GM19395 (cell line): ENCODE results near the gene KCNA1.
A peak's percentile ranks its signal among the peaks of the same experiment; 100 is the strongest.

ENCODE experiments used
- ATAC-seq: cut with Tn5 transposase; IDR thresholded peaks from one replicate; pipeline ENCODE4 v1.9.1; 2021; ENCODE audit warnings: mild to moderate bottlenecking, moderate library complexity; ENCODE audit not compliant: unreplicated experiment

KCNA1 gene

GRCh38 chr12:4910502-4911315 lies 1.0 kb downstream of the KCNA1 start:
- no peak for ATAC-seq

GRCh38 chr12:4911316-4911994 lies 1.8 kb downstream of the KCNA1 start:
- ATAC-seq = no peak

- no peak for ATAC-seq
Measured at GRCh38 chr12:4914720-4915119, 5.0 kb downstream of the KCNA1 start.

DNA sequence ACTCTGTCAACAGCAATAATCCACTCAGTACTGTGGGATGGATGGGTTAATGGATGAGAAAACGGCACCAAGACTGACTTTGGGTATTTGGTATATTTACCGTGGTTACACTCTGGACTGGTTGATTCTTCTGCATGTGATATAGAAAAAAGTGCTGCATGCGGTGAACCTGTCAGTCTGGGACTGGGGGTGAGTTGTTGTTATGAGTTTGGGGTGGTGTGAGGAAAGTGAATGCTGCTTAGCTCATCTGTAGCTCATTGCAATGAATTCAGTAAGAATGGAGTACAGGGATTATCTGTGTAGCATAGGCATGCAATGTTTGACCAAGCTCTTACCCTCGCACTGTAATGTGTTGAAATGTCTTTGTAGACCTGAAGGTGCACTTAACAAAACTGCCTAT lies 6.0 kb downstream of the KCNA1 start:
- no peak for ATAC-seq

DNA sequence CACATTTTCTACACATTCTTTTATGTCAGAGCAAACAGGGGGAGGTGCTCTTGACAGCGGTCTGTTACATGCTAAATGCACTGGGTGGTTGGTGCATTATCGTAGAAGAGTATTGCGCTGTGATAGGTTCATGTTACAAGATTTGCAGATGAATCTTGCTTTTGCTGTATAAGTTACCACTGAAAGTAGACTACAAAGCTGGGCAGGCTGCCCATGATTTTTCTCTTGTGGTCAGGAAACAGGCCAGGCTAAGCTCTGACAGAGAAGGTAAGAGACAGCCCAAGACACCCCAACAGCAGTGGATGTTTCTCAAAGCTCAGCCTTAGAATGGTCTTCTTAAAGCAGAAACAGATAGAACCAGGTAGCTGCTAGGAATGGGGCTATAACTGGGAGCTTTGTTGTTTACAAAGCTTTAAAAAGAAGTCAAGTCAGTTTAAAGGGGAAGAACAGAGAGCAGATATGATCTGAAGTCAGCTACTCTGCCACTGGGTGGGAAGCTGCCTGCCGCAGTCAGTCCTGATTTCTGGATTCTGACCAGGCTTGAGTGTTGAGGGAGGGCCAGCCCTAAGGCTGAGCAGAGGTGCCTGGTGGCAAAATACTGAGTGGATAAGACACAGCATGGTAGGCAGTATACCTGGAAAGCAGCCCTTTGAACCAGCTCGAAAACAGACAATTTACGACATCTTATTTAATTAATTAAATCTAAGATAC lies 9.4 kb downstream of the KCNA1 start:
- ATAC-seq = no peak

GRCh38 chr12:4932576-4932975 lies 22.9 kb downstream of the KCNA1 start:
- no peak for ATAC-seq

DNA sequence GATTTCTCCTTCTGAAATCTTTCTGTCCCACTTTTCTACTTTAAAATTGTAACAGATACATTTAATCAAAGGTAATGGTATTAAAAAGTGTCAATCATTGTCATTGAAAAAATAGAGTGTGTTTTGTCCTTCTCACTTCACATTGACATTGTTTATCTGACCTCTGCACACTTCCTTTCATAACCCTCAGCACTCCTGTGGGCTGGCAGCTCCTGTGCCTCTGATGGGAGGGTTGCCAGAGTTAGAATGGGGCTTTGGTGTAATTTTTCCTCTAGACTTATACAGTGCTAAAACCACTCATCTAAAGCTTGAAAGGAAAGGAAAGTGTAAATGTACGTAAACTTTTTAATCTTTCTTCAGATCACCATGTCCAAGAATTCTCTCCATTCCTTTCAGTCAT lies 23.7 kb downstream of the KCNA1 start:
- ATAC-seq = no peak

- no peak for ATAC-seq
Measured at GRCh38 chr12:4934407-4935035, 24.8 kb downstream of the KCNA1 start.

GRCh38 chr12:4938900-4939299 lies 29.2 kb downstream of the KCNA1 start:
- ATAC-seq = no peak

- ATAC-seq = no peak
Measured at GRCh38 chr12:4939418-4940023, 29.8 kb downstream of the KCNA1 start.

GRCh38 chr12:4943067-4943937 lies 33.6 kb downstream of the KCNA1 start:
- peak; percentile 97 for ATAC-seq

GRCh38 chr12:4943938-4944284 lies 34.2 kb downstream of the KCNA1 start:
- peak; percentile 38 for ATAC-seq

- no peak for ATAC-seq
Measured at GRCh38 chr12:4947253-4947652, 37.5 kb downstream of the KCNA1 start.

DNA sequence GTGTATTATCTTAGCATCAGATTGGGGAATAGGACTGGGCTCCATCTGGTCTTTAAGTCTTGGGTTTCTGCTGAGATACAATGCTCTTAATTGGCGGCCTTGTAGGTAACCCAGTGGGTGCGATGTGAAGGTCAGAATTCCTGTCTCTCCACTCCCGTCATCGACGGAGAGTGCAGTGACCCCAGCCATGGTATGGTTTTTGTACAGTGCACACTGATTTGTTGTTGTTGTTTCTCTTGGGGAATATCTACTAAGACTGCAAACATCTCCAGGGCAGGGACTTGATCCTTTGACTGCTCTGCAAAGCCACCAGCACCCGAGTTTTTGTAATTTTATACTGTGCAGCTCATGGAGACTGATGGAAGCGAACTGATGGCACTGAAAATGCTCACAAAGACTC lies 41.4 kb downstream of the KCNA1 start:
- ATAC-seq = no peak

DNA sequence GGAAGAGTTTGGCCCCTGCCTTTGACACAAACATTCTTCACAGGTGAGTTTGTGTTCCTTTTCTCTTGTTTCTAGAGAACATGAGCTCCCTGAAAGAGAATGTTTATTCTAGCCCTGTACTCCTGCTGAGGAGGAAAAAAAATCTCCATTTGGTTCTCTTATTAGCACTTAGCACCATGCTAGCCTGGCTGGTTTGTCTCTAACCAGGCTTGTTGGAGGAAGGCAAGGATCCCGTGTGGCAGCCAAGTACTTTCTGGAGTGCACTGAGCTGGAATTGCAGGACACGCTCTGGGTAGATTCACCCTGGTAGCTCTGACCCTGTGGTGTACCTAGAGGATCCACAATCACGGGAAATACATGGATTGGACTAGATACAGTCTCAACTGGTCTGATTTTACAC lies 41.9 kb downstream of the KCNA1 start:
- no peak for ATAC-seq

DNA sequence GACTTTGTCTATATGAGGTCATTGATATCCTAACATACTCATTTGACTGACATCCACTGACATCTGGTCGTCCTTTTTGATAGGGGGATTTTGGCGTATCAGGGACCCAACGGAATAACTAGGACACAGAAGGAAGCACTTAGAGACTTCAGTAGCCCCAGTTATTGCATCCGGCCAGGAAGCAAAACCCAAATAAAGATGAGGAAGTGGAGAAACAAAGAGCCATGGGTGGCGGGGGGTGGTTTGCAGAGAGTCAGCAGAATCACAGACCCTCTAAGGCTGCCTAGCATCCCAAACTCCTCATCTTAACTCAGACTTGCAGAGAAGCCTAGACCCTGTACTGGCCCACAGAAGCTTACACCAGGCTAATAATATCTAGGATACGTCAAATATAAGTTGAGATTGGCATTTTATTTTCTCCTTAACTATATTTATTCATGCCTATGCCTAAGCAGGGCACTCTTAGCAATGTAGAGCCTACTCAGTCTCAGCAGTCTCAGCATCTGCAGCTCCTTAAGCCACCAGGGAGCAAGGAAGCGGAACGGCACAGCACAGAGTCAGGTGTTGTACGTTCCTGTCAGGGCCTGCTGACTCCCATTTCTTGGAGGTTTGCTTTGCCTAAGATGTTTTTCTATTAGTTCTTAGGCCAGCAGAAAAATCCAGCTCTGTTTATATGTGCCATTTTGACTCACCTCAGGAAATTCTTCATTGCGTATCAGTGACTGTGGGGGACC lies 45.1 kb downstream of the KCNA1 start:
- ATAC-seq = no peak

GRCh38 chr12:4956054-4956453 lies 46.3 kb downstream of the KCNA1 start:
- no peak for ATAC-seq

DNA sequence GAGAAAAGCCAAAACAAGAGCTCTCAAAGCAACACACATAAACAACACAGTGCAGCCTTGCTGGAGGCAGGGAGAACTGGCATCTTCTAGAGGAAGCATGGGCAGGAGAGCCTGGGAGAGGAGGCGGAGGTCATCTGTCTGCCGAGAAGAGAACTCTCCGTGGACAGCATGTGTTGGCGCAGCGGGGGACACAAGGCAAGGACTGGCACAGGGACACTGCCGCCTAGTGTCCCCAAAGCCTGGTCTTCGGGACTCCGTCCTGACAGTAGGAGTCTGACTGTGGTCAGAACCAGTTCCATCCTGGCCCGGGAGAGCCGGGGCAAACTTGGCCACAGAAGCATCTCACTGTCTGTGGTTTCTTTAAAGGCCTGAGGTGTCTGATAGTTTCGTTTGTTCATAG lies 47.3 kb downstream of the KCNA1 start:
- ATAC-seq = no peak

DNA sequence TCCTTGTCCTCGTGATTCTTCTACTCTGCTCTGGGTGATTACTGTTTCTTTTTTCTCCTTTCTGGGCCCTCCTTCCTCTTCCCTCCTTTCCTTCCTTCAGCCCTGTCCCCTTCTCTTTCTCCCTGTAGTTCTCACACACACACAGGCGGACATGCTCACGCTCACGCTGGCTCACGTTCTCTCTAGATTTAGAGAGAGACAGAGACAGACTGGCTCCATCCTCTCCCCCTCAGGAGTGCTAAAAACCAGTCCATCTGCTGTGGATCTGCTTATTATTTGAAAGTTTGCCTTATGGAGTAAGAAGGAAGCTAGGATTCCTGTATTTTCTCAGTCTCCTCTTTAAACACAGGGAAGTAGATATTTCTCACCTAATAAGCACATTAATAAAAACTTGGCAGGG lies 48.1 kb downstream of the KCNA1 start:
- ATAC-seq = no peak
